Type B pancreatic cell (in vitro differentiated cells): Measurements from ENCODE around the gene KRT71. TPM values are rescaled to one million over a fixed set of nuclear protein-coding genes. Genes with fewer than 3 reads are reported as not detected.

Experiments used
- DNase-seq: peaks from one replicate; pipeline ENCODE4 v3.0.0; 2021; ENCODE audit warnings: mixed read lengths; ENCODE audit not compliant: unreplicated experiment; ENCODE audit errors: extremely low spot score
- H3K27ac Mint-ChIP-seq: 2 replicates; pipeline ENCODE4 v1.8.0; 2021; ENCODE audit warnings: mild to moderate bottlenecking, mixed read lengths
- H3K27me3 Mint-ChIP-seq: 2 replicates; pipeline ENCODE4 v1.8.0; 2021; ENCODE audit warnings: mixed read lengths
- H3K36me3 Mint-ChIP-seq: 2 replicates; pipeline ENCODE4 v1.8.0; 2021; ENCODE audit warnings: mixed read lengths
- H3K4me1 Mint-ChIP-seq: one replicate; pipeline ENCODE4 v1.8.0; 2021; ENCODE audit warnings: mixed read lengths; ENCODE audit not compliant: unreplicated experiment
- H3K4me3 Mint-ChIP-seq: 2 replicates; pipeline ENCODE4 v1.8.0; 2021; ENCODE audit warnings: mild to moderate bottlenecking, mixed read lengths
- H3K9me3 Mint-ChIP-seq: 2 replicates; pipeline ENCODE4 v1.8.0; 2021; ENCODE audit warnings: mixed read lengths
- total RNA-seq: library from RNA; stranded (reverse); gene quantifications from 2 replicates; pipeline ENCODE4 v1.2.1, GENCODE V29; 2021; ENCODE audit warnings: low replicate concordance
- TF ChIP-seq, protein P1 (sequence below): fragments of 200-600 bp; sonication (generic); conservative IDR thresholded peaks from 2 replicates; pipeline ENCODE4 v1.5.0; 2021; ENCODE audit warnings: antibody characterized with exemption, mild to moderate bottlenecking

KRT71 gene
- total RNA-seq, 1 donor from 2014 or later = not detected

- no peaks in the 10 kb centered on the region for H3K4me1 Mint-ChIP-seq
- no peaks in the 10 kb centered on the region for H3K9me3 Mint-ChIP-seq
- no peaks in the 10 kb centered on the region for H3K36me3 Mint-ChIP-seq
- TF ChIP-seq, protein P1, sequence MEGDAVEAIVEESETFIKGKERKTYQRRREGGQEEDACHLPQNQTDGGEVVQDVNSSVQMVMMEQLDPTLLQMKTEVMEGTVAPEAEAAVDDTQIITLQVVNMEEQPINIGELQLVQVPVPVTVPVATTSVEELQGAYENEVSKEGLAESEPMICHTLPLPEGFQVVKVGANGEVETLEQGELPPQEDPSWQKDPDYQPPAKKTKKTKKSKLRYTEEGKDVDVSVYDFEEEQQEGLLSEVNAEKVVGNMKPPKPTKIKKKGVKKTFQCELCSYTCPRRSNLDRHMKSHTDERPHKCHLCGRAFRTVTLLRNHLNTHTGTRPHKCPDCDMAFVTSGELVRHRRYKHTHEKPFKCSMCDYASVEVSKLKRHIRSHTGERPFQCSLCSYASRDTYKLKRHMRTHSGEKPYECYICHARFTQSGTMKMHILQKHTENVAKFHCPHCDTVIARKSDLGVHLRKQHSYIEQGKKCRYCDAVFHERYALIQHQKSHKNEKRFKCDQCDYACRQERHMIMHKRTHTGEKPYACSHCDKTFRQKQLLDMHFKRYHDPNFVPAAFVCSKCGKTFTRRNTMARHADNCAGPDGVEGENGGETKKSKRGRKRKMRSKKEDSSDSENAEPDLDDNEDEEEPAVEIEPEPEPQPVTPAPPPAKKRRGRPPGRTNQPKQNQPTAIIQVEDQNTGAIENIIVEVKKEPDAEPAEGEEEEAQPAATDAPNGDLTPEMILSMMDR = no peak
- no peak overlapping the region for H3K4me3 Mint-ChIP-seq
- H3K27me3 Mint-ChIP-seq = peaks cover 55% of the 10 kb centered on the region
- H3K27ac Mint-ChIP-seq = no peak overlapping the region
- DNase-seq = no peak
Observed at GRCh38 chr12:52558781-52559445, 6.0 kb upstream of the KRT71 start.

- DNase-seq = no peak
- no peak overlapping the region for H3K27ac Mint-ChIP-seq
- H3K36me3 Mint-ChIP-seq = no peaks in the 10 kb centered on the region
- H3K4me3 Mint-ChIP-seq = no peak overlapping the region
- H3K9me3 Mint-ChIP-seq = no peaks in the 10 kb centered on the region
- peaks cover 56% of the 10 kb centered on the region for H3K27me3 Mint-ChIP-seq
- TF ChIP-seq, protein P1 = no peak
- H3K4me1 Mint-ChIP-seq = no peaks in the 10 kb centered on the region
Observed at GRCh38 chr12:52557476-52557875, 4.5 kb upstream of the KRT71 start.

DNA sequence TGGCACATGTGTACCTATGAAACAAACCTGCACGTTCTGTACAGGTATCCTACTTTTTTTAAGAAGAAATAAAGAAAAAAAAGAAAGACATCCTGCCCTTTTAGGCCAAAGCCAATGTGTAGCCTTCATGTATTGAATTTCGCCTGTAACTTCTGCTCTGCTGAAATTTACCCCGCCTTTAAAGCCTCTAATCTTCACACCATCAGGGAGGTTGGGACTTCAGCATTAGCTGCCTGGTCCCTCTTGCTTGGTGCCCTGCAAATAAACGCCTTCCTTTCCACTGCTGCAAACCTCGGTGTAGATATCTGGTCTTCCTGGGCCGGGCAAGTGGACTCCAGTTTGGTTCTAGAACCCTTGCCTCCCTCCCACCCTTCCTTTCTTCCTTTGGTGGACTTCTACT is 2.6 kb upstream of the KRT71 start:
- no peak for DNase-seq
- H3K9me3 Mint-ChIP-seq = no peaks in the 10 kb centered on the region
- TF ChIP-seq, protein P1 = no peak
- peaks cover 54% of the 10 kb centered on the region for H3K27me3 Mint-ChIP-seq
- H3K4me3 Mint-ChIP-seq = no peak overlapping the region
- no peak overlapping the region for H3K27ac Mint-ChIP-seq
- no peaks in the 10 kb centered on the region for H3K4me1 Mint-ChIP-seq
- H3K36me3 Mint-ChIP-seq = no peaks in the 10 kb centered on the region

DNA sequence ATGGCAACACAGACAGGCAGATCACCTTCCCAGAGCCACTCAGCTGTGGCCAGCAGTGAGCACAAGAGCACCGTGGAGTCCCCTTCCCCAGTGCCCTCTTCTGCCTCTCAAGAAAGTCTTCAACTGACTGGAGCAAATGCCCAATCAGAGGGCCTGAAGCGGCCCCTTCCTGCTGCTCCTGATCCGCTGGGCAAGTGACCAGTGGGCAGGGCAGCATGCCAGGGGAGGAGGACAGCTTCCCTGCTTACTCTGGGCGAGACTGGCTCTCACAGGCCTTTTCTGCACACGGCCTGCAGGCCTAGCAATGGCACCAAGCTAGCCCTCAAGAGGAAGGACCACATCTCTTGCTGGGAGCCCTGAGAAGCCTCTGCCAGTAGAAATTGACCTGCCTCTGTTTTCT is 890 bp downstream of the KRT71 start:
- no peaks in the 10 kb centered on the region for H3K4me1 Mint-ChIP-seq
- no peak for DNase-seq
- H3K36me3 Mint-ChIP-seq = no peaks in the 10 kb centered on the region
- H3K4me3 Mint-ChIP-seq = no peak overlapping the region
- H3K27ac Mint-ChIP-seq = no peak overlapping the region
- no peaks in the 10 kb centered on the region for H3K9me3 Mint-ChIP-seq
- peaks cover 34% of the 10 kb centered on the region for H3K27me3 Mint-ChIP-seq
- TF ChIP-seq, protein P1 = no peak

DNA sequence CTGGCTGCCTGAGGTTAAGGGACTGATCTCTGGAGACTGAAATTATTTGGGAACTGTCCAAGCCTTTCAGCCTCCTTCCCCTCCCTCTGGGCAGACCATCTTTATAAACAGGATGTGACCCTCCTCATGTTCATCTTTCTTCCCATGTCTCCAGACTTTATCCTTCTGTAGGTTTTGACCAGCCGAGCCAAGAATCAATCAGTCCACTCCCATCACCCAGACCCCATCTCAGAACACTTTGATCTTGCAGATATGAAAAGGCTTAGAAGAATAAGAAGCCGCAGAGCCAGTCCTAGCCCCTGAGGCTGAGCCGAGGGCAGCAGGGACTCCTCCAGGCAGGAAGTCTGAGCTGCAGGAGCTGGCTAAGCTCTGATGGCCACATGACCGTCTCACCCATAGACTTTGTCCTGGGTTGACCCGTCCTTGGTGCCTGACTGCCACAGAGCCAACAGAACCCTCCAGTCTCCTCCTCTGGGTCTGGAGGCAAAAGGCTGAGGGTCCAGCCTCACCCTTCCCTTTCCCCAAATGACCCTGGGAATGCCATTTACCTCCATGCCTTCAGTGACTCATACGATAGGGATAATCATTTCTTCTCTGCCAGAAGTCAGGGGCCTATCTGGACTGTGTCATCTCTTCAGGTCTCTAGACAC is 1.6 kb downstream of the KRT71 start:
- no peak overlapping the region for H3K4me3 Mint-ChIP-seq
- no peaks in the 10 kb centered on the region for H3K36me3 Mint-ChIP-seq
- no peak for DNase-seq
- TF ChIP-seq, protein P1 = no peak
- peak overlapping the region; percentile 3 for H3K27ac Mint-ChIP-seq
- H3K4me1 Mint-ChIP-seq = no peaks in the 10 kb centered on the region
- H3K27me3 Mint-ChIP-seq = peaks cover 38% of the 10 kb centered on the region
- H3K9me3 Mint-ChIP-seq = no peaks in the 10 kb centered on the region
